HG02610 (cell line): Measurements from ENCODE around the gene FSTL1.

ENCODE experiments used
- ATAC-seq: cut with Tn5 transposase; IDR thresholded peaks from one replicate; pipeline ENCODE4 v1.9.1; 2021; ENCODE audit warnings: mild to moderate bottlenecking, moderate library complexity; ENCODE audit not compliant: unreplicated experiment

Gene FSTL1, protein sequence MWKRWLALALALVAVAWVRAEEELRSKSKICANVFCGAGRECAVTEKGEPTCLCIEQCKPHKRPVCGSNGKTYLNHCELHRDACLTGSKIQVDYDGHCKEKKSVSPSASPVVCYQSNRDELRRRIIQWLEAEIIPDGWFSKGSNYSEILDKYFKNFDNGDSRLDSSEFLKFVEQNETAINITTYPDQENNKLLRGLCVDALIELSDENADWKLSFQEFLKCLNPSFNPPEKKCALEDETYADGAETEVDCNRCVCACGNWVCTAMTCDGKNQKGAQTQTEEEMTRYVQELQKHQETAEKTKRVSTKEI

DNA sequence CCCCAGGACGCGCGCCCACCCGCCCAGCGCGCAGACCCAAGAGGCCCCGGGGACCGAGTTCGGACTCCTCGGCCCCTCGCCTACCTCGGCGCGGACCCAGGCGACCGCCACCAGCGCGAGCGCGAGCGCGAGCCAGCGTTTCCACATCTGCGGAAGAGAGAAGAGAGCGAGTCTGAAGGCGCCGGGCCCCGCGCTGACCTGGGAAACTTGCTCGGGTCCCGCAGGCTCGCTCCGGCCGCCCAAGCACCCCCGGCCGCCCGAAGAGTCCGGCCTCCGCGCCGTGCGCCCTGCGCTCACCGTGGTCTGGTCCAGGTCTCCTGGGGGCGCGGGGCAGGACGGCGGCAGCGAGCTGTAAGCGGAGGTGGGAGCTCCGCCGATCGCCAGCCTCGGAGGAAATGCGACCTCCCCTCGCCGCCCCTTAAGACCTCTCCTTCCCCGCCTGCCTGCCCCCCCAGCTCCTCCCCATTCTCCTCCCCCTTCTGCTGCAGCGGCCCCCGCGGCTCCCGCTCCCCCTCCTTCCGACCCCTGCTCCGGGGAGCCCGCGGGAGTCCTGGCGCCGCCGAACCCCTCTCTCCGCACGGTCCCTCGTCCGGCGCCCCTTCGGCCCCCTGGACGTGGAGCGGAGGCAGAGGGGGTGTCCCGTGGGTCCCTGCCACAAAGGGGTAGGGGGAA lies at the start of gene FSTL1:
Gene FSTL1 (minus strand): TSS at position 393 of the 672 bp plus-strand sequence. CDS start 246 bp downstream, at position 147.
- no peak for ATAC-seq

DNA sequence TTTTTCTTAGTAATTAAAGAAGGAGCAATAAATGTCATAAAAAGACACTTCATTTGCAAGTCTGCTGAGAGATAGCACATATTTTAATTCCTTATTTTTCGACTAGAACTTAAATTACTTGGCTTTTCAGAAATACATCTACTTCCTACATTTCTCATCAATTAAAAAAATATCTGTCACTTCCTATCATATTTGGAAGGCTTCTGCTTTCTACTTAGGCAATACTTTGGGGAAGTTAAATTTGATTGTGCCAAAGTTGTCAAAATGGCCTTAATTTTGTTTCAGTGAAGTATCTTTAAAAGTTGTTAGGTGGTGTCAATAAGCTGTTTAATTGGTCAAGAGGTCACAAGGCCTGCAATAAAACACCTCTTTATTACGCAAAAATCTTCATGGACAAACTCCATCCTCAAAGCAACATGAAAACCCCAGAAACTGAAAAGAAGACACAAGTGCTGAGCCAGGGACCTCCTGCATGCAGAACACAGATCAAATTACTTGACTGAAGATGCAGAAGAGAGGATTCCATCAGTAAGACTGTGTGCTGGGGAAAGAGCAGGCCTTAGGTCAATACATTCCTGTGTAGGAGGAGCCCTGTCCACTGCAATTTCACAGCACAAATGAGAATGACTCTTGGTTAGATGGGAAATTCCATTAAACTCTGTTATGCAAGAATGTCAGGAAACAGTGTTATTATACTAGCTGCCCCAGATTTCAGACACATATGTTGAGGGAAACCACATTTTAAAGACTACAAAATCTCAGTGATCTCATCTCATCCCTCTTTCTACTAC lies 48.0 kb upstream of the FSTL1 start:
- ATAC-seq, result no peak

DNA sequence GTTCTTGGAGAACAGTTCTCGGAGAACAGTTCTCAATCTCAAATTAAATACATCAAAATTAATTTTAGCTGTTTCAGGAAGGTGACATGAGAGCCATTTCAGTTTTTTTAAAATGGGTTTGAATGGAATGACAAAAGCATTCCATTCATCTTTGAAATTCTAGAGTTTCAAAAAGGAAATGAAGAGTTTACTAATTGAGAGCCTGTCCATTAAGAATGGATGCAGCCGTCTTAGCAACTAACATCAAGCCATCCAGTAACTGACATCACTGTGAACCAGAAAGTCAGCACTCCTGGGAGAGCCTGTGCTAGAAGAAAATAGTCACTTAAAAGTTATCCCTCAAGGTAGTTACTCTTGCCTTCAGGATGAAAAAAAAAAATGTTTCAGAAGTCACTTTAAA lies 47.0 kb upstream of the FSTL1 start:
- ATAC-seq, result no peak

DNA sequence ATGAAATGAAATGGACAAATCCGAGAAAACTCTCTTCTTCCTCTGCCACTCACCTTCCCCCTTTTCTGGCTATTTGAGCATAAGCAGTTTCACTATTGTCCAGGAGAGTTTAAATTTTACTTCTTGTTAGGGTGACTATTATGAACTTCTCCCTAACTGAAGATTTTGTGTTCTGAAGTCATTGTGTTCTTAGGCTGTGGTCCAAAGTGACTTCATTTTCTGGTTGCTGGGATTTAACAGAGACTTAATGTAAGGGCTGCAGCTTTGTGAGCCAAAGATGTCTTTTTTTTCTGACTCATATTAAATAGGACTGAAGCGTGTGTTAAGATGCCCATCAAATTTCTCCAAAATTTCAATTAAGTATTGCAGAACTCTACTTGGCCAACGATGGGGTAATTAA lies 46.5 kb upstream of the FSTL1 start:
- no peak for ATAC-seq

DNA sequence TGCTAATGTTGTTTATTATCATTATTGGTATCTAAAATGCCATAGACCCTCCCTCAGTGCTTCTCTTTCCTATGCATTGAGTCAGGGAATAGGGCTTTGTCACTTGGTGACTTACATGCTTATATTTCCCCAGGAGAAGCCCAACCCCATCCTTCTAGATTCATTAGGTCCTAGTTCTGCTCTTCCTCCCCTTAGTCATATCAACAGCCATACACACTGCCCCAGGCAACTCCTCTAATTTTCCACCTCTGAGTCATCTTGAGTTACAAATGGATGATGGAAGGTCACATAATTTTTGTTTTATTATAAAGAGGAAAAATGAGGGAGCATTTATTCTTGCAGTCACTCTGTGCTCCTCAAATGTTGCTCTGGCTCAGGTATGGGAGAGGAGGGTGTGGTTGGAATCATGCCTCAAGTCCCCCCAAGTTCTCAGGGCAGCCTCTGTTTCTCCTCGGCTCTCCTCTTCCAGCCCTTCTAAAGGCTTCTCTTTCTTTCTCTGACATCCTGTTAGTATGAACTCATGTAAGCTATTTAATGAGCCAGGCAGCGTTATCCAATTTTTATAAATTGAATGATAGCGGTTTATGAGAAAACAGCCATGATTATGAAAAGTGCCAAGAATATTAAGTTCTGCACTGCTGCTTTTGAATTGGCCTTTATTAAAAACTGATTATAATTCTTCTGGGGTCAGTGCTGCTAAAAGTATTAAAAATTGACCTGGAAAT lies 45.6 kb upstream of the FSTL1 start:
- no peak for ATAC-seq

DNA sequence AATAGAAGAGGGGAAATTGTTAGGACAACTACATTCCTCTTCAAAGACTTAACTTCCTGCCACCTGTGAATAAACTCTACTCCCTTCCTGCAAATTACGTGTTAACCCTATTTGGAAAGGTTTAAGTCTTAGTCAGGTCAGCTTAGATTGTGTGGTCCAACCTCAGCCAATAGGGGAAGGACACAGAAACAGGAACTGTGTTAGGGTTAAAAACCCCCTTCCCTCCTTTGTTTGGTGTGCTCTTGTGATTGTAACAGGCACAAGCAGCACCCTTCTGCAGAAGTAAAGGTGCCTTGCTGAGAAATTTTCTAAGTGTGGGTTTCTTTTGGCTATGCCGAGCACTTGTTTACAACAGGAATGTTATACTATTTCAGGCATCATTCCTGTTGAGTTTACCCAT lies 45.0 kb upstream of the FSTL1 start:
- ATAC-seq, result no peak

DNA sequence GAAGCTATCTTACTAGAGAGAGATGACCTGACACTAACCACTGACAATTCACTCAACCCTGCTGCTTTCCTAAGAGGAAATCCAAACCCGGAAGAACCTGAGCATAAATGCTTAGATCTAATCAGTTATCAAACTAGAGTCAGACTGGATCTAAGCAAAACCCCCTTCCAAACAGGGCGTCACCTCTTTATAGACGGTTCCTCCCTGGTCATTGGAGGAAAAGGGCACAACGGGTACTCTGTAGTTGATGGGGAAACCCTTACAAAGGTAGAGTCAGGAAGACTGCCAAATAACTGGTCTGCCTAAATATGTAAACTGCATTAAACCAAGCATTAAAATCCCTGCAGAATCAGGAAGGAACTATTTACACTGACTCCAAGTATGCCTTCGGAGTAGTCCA lies 41.3 kb upstream of the FSTL1 start:
- ATAC-seq, result no peak

DNA sequence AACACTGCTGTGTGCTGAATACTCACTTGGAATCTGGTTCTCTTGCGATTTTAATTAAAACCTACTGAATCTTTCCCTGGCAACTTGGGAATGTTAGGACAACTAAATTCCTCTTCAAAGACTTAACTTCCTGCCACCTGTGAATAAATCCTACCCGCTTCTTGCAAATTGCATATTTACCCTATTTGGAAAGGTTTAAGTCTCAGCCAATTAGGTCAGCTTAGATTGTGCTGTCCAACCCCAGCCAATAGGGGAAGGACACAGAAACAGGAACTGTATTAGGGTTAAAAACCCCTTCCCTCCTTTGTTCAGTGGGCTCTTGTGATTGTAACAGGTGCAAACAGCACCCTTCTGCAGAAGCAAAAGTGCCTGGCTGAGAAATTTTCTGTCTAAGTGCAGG lies 38.6 kb upstream of the FSTL1 start:
- no peak for ATAC-seq

DNA sequence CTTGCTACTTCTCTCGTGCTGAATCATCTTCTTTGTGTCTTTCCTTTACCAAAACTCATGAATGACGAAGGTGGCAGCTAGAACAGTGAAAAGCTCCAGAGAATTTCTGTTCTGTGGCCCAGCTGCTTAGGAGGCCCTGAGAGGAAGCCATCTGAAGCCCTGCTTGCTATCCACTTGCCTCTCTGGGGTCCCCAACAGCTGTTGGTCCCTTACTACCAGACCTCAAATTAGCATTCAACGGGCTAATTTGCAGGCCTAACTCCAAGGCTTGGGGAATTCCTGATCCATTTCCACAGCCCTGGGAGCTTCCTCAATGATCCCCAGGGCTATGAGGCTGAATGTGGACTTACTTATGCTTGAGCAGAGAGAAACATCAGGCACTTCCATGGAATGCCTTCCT lies 37.5 kb upstream of the FSTL1 start:
- no peak for ATAC-seq

DNA sequence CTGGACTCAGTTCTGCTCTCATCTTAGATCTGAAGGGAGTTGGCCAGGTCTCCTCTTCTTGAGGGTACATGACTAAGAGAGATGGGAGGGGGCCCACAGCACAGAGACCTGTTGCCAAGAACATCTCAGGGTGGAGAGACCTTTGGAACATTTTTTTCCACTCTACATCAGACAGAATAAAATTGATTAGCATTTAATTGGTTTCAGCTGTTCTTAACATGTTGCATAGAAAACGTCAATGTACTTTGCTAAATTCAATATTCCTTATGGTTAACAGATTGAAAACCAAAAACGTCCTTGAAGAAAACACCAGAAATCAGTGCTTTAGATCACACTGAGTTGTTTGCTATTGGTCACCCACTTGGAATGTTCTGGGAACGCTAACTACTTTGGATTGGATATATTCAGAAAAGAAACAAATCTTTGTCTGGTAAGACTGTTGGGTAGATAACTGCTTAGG lies 36.4 kb upstream of the FSTL1 start:
- ATAC-seq, result no peak

DNA sequence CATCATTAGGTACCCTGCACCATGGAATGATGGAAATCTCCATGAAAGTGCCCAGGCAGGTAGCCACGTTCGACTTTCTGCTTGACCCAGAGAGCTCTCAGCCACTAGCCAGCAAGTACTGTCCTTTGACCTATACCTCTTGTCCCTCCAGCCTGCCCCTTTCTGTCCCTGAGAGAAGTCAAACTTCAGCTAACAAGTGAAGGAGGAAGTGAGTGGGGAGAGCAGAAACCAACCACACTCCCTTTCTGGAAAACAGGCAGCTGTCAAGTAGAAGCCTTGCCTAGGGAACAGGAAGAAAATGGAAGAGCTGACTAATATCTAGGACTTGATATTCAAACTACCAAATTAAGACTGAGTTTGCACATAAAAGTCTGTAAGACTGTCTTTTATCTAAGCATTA lies 30.3 kb upstream of the FSTL1 start:
- ATAC-seq, result no peak

DNA sequence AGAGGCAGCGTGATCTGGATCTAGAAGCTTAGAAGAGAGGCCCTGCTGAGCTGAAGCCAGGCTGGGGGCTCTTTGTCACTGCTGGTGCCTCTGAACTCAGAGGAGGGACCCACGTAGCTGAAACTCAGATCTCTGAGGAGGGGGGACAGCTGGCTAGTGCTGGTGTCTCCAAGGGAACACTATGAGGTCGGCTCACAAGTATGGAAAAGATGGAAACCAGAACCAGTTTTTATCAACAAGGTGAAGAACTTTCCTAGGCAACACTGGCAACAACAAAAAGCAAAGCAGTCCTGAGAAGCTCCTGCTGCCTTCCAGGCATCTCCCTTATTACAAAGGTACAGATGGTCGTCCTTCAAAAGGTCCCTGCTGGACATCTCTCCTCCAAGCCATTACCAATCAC lies 27.0 kb upstream of the FSTL1 start:
- ATAC-seq, result no peak

DNA sequence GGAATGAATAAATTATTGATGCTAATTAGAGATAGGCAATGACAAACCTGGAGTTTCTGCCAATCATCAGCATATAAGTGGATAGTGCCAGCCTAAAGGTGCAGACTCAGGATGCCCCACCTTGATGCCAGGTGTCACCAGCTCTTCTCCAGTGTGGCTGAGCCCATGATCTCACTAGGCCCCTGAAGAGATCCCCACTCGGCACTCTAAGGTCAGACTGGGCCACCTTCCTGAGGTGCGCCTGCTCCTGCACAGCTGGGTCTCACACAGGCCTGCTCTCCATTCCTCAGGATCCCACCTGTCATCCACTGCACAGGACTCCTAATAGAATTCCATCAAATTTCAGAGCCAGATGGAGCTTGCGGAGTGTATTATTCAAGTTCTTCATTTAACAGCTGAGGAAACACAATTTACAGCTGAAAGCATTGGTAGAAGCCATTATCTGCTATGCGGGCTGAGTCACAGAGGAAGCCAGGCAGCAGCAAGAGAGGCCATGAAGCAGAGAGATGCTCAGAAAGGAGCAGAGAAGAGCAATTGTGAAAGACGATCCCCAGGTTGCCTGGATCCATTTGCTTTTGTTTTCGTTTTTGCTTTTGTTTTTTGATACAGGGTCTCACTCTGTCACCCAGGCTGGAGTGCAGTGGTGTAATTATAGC lies 25.1 kb upstream of the FSTL1 start:
- ATAC-seq, result no peak

DNA sequence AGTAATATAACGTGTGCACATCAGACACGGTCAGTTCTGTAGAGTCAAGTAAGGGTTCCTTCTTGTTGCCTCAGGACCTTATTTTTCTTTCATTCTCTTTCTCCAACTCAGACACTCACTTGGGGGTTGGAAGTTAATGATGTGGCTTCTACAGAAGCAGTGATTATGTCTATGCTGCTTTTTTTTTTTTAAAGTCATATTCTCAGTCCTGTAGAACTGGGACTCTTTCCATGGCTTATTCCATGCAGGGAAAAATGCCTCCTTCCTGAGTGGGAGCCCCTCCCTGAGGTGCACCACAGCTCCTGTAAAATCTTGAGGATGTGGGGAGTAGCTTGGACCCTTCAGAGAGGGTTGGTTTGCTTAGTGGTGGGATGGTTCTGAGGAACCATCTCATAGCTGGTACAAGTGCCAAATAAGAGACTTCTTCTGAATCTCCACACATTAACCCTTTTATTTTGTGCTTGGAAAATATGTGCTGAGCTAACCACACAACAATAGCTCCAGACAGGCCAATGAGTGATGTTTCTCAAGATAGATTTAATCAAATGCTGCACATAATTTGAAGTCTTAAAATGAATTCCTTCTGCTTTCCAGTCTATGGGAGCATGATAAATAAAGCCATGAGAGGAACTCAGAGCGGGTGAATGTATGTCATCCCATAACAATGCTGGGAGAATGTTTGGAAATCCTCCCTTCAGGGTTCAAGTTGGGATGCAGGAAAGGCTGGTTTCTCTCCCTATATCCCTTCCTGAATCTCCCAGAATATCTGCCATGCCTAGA lies 23.3 kb upstream of the FSTL1 start:
- ATAC-seq, result no peak

DNA sequence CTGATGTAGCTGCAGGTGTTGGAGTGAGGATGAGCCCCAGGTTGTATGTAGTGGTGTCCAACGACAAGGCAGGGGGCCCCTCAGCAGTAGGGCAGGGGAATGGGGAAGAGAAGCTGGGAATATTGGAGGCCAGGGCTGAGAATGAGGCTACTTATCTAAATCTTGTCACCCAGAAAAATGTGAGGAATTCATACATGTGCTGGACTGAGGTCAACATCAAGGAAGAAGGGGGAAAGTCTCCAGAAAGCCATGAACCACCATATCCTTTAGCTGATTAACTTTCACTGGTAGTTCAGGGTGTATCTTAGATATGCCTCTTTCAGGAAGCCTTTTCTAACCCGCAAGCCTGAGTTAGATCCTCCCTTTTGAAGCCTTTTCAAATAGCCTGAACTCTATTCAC lies 22.6 kb upstream of the FSTL1 start:
- ATAC-seq, result no peak

DNA sequence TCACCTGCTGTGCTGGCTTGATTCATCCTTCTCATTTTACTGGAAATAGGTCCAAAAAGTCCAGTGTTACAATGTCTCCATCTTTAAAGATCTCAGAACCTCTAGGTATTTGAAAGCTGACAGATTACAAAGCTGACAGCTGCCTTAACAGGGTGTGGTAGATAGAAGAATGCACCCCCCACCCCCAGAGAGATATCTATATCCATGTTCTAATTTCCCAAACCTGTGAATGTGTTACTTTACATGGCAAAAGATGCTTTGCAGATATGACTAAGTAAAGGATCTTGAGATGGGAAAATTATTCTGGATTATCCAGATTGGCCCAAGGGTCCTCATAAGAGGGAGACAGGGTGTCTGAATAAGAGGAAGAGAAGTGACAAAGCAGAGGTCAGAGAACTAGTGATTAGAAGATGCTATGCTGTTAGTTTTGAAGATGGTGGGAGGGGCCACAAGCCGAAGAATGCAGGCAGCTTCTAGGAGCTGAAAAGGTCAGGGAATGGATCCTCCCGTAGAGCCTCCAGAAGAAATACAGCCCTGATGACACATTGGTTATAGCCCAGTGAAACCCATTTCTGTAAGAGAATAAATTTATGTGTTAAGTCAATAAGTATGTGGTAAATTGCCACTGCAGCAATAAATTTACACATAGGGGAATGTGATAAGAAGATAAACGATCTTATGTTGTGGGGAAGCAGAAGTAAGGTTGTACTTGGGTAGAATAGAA lies 21.5 kb upstream of the FSTL1 start:
- ATAC-seq, result no peak

DNA sequence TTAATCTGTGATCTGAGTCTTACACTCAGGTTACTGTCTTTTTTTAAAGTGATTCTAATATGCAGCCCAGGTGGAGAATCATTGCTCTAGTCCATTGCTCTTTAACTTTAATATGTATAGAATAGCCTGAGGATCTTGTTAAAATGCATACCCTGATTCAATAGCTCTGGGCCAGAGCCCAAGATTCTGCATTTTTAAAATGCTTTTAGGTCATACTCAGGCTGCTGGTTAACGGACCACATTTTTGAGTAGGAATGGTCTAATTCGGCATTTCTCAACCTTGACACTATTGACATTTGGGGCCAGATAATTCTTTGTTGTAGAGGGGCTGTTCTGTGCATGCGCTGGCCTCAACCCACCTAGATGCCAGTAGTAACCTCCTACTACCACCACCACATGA lies 20.9 kb upstream of the FSTL1 start:
- ATAC-seq, result no peak

DNA sequence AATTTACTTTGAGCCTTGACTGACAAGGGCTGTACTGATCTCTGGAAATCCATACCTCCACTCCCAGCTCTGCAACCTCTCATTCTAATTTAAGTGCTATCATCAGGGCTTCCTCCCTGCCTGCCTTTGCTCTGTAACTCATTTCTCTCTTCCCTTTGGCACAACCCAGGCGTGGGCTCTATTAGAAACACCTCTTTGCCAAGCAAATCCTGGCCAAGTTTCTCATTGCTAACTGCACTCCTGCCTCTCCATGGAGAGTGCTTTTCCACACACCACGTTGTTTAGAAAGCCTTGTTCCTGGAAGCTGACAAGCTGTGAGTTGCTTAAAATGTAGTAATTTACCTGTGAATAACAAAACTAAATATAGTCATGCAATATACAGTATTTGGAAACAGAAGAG lies 20.1 kb upstream of the FSTL1 start:
- no peak for ATAC-seq

DNA sequence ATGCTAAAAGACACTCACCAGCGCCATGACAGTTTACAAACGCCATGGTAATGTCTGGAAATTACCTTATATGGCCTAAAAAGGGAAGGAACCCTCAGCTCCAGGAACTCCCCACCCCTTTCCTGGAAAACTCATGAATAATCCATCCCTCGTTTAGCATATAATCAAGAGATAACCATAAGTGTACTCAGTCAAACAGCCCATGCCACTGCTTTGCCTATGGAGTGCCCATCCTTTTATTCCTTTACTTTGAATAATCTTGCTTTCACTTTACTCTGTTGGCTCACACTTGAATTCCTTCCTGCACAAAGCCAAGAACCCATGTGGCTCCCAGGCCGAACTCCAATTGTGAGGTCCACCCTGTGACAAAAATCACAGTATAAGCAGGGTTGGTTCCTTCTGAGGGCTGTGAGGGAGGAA lies 19.1 kb upstream of the FSTL1 start:
- ATAC-seq, result no peak
